ENCODE measurements around the gene RGS19. TPM values are rescaled to one million over a fixed set of nuclear protein-coding genes. Genes with fewer than 3 reads are reported as not detected.

Gene RGS19
- total RNA-seq, 1 experiment from 2014 or later = 18.5 TPM

- no peak for DNase-seq (ENCODE audit: low spot score)
These were observed 29.7 kb upstream of the RGS19 start for GRCh38 chr20:64108731-64109681.

- DNase-seq (ENCODE audit: low spot score) = no peak
These were observed 28.6 kb upstream of the RGS19 start for GRCh38 chr20:64107736-64108457.

GRCh38 chr20:64106981-64107735 lies 27.8 kb upstream of the RGS19 start, which contains the start of gene NPBWR2:
Gene NPBWR2, minus strand, starts transcription at chr20:64107565. Its CDS starts 734 bp downstream, at chr20:64106831.
- no peak for DNase-seq (ENCODE audit: low spot score)

- no peak for DNase-seq (ENCODE audit: low spot score)
These were observed 27.2 kb upstream of the RGS19 start for GRCh38 chr20:64106435-64106961.

- no peak for DNase-seq (ENCODE audit: low spot score)
These were observed 26.6 kb upstream of the RGS19 start for GRCh38 chr20:64105846-64106434.

GRCh38 chr20:64104667-64105451 lies 25.5 kb upstream of the RGS19 start:
- no peak for DNase-seq (ENCODE audit: low spot score)

GRCh38 chr20:64103871-64104666 lies 24.8 kb upstream of the RGS19 start:
- DNase-seq (ENCODE audit: low spot score) = no peak

- no peak for DNase-seq (ENCODE audit: low spot score)
These were observed 23.5 kb upstream of the RGS19 start for GRCh38 chr20:64102647-64103354.

GRCh38 chr20:64101731-64102621 lies 22.7 kb upstream of the RGS19 start:
- no peak for DNase-seq (ENCODE audit: low spot score)

GRCh38 chr20:64100946-64101688 lies 21.8 kb upstream of the RGS19 start:
- DNase-seq (ENCODE audit: low spot score) = no peak

- DNase-seq (ENCODE audit: low spot score) = no peak
These were observed 21.2 kb upstream of the RGS19 start for GRCh38 chr20:64100566-64100888.

GRCh38 chr20:64099880-64100565 lies 20.7 kb upstream of the RGS19 start:
- no peak for DNase-seq (ENCODE audit: low spot score)

GRCh38 chr20:64099086-64099786 lies 19.9 kb upstream of the RGS19 start:
- no peak for DNase-seq (ENCODE audit: low spot score)

GRCh38 chr20:64098471-64099013 lies 19.2 kb upstream of the RGS19 start:
- no peak for DNase-seq (ENCODE audit: low spot score)

- no peak for DNase-seq (ENCODE audit: low spot score)
These were observed 17.2 kb upstream of the RGS19 start for GRCh38 chr20:64096535-64096934.

GRCh38 chr20:64095927-64096326 lies 16.6 kb upstream of the RGS19 start:
- no peak for DNase-seq (ENCODE audit: low spot score)

Measured in H4 (cell line).